Cardiac fibroblast (primary cell): ENCODE results near the gene MARCHF9.
"Not testable (repeated sequence)": the region's sequence is repeated elsewhere in the genome, so short reads cannot be mapped to it uniquely, and the experiment has no call there.

Experiments
- DNase-seq, 2 donors: peaks; one replicate each; pipeline versions ENCODE4 v3.0.0 to v3.0.0-alpha.2; 2010; ENCODE audit warnings: low read depth in 2 of 2
- H3K4me3 ChIP-seq, 2 donors: replicated peaks in 1 of 2; 1 replicate in 1 of 2; 2 replicates in 1 of 2; pipeline ENCODE4 v1.5.1; 2011; ENCODE audit warnings: low read depth in 2 of 2, low read length in 2 of 2, mild to moderate bottlenecking in 2 of 2, moderate library complexity in 1 of 2
- TF ChIP-seq, protein P1 (sequence below): IDR thresholded peaks from one replicate; pipeline ENCODE4 v1.5.1; 2011; ENCODE audit warnings: low read depth, mild to moderate bottlenecking, low read length, inconsistent platforms

MARCHF9 gene

DNA sequence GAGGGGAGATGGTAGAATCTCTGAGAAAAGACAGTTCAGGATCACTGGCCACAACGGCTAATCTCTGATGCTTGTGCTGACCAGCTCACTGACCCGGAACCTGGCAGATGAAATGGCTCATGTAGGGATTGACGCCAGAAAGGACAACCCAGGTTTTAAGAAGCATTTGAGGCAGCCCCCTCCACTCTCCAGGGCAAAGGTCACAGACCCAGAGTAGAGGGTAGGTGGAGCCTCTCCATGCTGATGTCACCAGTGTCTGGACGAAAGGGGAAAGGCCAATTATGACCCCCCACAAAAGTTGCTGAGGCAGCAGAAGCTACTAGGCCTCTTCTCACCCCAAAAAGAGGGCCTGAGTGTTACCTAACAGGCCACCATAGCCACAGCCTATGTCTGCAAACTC, 15.8 kb downstream of the MARCHF9 start:
- no peak overlapping the region for H3K4me3 ChIP-seq
- TF ChIP-seq, protein P1, sequence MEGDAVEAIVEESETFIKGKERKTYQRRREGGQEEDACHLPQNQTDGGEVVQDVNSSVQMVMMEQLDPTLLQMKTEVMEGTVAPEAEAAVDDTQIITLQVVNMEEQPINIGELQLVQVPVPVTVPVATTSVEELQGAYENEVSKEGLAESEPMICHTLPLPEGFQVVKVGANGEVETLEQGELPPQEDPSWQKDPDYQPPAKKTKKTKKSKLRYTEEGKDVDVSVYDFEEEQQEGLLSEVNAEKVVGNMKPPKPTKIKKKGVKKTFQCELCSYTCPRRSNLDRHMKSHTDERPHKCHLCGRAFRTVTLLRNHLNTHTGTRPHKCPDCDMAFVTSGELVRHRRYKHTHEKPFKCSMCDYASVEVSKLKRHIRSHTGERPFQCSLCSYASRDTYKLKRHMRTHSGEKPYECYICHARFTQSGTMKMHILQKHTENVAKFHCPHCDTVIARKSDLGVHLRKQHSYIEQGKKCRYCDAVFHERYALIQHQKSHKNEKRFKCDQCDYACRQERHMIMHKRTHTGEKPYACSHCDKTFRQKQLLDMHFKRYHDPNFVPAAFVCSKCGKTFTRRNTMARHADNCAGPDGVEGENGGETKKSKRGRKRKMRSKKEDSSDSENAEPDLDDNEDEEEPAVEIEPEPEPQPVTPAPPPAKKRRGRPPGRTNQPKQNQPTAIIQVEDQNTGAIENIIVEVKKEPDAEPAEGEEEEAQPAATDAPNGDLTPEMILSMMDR: no peak
- DNase-seq: no peak

DNA sequence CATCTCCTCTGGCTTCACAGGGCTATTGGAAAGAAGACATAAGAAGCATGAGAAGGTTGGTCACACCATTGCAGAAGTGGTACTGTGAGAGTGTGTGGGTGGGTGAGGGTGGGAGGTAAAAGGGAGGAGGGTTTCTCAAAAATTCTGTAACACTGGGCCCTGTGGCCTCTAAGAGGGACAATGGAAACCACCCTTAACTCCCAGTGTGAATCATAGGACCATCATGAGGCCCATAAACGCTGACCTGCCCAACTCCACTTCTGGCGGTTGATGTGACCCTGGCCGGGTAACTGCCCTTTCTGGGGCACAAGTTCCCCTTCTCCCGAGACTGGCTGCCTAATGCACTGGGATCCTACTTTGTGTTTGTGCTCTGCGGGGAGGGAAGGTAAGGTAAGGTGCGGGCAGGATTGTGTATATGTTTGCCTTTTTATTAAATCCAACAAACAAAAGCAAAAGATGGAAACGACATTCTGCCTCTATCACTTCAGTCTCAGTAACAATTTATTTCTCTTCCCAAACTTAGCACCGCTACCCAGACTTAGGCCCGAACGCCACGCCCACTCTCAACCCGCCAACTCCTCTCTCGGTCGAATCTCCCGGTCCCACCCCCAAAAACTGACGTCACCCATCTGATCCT, 16.5 kb downstream of the MARCHF9 start:
- peak; percentile 90 to 95 for DNase-seq
- TF ChIP-seq, protein P1: no peak
- H3K4me3 ChIP-seq: peak overlapping the region; percentile 89 to 97

DNA sequence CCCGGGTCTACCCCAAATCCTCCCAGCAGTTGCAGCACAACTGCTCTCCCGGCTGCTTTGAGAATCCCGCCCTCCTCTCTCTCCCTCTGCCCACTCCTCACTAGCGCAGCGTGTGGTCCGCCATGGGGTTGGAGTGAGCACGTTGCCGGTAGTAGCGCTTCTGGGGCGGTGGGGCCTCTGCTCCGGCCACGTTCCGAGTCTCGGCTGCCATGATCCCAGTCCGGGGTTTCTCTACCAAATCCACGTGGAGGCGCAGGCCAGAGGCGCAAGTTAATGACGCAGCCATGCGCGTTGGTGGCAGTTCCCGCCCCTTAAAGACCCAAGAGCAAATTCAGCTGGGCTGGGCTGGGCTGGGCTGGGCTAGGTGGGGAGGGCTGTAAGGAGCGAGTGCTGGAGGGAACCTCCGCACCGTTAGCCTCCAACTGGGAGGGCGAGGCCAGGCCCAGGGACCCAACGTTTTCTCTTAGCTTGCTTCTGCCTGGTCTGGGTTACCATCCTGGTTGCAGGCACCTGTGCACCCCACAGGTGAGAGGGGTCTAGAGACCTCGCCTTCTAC, 17.0 kb downstream of the MARCHF9 start, which contains the start of gene METTL1:
Gene METTL1, minus strand, starts transcription at position 233 of the 556 bp plus-strand sequence. Its CDS starts 22 bp downstream, at position 211.
- H3K4me3 ChIP-seq: peak within 1 kb of the TSS; percentile 89 to 97
- DNase-seq: peak; percentile 96 to 98
- TF ChIP-seq, protein P1: no peak

DNA sequence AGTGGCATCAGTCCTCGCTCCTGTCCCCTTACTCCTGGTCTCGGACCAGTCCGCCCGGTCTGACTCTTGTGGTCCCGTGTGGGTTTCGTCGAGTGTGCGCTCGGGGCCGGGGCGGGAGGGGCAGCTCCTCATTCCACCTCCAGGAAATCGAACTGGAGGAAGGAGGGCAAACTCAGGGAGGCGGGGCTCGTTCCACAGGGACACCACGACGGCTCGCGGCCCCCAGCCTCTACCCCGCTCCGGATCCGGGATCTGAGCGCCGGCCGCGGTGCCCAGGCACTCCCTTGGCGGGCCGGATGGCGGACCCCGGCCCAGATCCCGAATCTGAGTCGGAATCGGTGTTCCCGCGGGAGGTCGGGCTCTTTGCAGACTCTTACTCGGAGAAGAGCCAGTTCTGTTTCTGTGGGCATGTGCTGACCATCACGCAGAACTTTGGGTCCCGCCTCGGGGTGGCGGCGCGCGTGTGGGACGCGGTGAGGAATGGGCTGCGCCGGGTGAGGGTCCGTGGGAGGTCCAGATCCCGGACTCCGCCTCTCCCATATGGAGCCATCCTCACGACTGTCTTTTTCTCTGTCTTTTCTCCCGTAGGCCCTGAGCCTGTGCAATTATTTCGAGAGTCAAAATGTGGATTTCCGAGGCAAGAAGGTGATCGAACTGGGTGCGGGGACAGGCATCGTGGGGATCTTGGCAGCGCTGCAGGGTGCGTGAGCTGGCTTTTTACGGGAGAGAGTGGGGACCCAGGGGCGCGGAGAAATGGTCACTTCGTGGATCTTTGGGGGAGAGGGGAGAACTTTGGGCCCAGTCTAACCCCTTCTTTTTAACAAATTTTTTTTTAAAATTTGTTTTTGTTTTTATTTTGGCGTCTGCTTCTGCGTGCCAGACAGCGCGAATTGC, 17.8 kb downstream of the MARCHF9 start, which contains the start of gene EEF1AKMT3:
Gene EEF1AKMT3, plus strand, starts transcription at position 186 of the 894 bp plus-strand sequence. Its CDS starts 111 bp downstream, at position 297.
- TF ChIP-seq, protein P1: no peak
- DNase-seq: peak; percentile 53 to 54
- peak within 1 kb of the TSS; percentile 89 to 97 for H3K4me3 ChIP-seq

DNA sequence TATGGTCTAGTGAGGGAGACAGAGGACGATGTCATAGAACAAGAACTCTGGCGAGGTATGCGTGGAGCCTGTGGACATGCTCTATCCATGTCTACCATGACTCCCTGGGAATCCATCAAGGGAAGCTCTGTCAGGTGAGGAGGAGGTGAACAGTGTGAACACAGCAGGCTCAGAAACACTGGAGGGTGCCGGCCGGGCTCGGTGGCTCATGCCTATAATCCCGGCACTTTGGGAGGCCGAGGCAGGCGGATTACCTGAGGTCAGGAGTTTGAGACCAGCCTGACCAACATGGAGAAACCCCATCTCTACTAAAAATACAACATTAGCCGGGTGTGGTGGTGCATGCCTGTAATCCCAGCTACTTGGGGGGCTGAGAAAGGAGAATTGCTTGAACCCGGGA, 19.7 kb downstream of the MARCHF9 start:
- H3K4me3 ChIP-seq, DNase-seq: not testable (repeated sequence)

DNA sequence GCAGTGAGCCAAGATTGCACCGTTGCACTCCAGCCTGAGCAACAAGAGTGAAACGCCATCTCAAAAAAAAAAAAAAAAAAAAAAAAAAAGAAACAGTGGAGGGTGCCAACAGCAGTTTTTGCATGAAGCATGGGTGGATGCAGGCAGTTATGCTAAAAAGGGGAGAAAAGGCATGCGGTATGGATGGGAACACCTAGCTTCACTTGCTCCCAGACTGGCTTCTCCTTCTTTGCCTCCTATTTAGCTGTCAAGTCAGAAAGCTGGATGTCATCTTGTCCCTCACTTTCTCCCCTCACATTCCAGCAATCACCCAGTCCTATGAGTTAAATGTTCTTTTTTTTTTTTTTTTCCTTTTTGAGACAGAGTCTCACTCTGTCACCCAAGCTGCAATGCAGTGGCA, 20.1 kb downstream of the MARCHF9 start:
- H3K4me3 ChIP-seq: no peak overlapping the region
- no peak for DNase-seq
- TF ChIP-seq, protein P1: no peak

DNA sequence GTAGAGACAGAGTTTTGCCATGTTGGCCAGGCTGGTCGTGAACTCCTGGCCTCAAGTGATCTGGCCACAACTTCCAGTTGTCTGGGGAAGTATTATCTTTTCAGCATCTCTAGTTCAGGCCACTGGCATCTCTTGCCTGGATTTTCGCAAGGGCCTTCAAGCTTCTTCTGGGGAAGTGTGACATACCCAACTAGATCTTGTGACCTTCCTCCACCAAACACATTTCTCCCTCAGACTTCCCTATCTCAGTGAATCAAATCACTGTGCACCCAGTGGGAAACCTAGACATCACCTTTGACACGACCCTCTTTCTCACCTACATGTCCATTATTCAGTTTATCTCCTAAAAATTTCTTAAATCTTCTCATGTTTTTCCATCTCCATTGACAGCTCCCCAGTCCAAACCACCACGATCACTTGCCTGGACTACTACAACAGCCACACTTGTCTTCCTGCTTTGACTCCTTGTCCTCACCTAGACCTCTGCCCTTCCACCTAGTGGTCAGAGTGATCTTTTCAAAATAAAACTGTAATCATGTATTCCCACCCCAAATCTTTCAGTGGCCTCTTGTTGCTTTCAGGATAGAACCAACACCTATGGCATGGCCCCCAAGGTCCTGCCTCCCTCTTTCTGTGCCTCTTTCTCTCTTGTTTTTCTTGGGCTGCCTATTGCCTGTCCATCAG, 20.8 kb downstream of the MARCHF9 start:
- DNase-seq: no peak
- TF ChIP-seq, protein P1: no peak
- no peak overlapping the region for H3K4me3 ChIP-seq
